ENCODE data around the gene SCMH1. TPM values are rescaled to one million over a fixed set of nuclear protein-coding genes. Genes with fewer than 3 reads are reported as not detected.

SCMH1 gene
- total RNA-seq, 4 donors from 2014 or later = 27.6 to 105 (median 48.5) TPM

DNA sequence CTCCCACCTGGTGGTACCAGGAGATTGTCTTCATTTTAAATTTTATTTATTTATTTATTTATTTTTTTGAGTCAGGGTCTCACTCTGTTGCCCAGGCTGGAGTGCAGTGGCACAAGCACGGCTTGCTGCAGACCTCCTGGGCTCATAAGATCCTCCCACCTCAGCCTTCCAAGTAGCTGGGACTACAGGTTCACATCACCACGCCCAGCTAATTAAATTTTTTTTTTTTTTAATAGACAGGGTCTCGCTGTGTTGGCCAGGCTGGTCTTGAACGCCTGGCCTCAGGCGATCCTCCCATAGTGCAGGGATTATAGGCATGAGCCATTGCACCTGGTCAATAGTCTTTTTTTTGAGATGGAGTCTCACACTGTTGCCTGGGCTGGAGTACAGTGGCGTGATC, 229.1 kb downstream of the SCMH1 start:
- Histone ChIP-seq H3K4me3 (no peak overlapping the region), H3K36me3 (no peaks in the 10 kb centered on the region), H3K4me1 (no peaks in the 10 kb centered on the region), H3K27me3 (no peaks in the 10 kb centered on the region), H3K9me3 (no peaks in the 10 kb centered on the region), H3K27ac (no peak overlapping the region)
- TF ChIP-seq, protein P1, sequence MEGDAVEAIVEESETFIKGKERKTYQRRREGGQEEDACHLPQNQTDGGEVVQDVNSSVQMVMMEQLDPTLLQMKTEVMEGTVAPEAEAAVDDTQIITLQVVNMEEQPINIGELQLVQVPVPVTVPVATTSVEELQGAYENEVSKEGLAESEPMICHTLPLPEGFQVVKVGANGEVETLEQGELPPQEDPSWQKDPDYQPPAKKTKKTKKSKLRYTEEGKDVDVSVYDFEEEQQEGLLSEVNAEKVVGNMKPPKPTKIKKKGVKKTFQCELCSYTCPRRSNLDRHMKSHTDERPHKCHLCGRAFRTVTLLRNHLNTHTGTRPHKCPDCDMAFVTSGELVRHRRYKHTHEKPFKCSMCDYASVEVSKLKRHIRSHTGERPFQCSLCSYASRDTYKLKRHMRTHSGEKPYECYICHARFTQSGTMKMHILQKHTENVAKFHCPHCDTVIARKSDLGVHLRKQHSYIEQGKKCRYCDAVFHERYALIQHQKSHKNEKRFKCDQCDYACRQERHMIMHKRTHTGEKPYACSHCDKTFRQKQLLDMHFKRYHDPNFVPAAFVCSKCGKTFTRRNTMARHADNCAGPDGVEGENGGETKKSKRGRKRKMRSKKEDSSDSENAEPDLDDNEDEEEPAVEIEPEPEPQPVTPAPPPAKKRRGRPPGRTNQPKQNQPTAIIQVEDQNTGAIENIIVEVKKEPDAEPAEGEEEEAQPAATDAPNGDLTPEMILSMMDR (IDR thresholded peaks at IDR 0.05) = no peak
- TF ChIP-seq POLR2A (IDR thresholded peaks at IDR 0.05) = no peak
- DNase-seq = no peak
- intact Hi-C loops (cut with DNase I; ENCODE audit: low total_unique reads) = no loop called here

DNA sequence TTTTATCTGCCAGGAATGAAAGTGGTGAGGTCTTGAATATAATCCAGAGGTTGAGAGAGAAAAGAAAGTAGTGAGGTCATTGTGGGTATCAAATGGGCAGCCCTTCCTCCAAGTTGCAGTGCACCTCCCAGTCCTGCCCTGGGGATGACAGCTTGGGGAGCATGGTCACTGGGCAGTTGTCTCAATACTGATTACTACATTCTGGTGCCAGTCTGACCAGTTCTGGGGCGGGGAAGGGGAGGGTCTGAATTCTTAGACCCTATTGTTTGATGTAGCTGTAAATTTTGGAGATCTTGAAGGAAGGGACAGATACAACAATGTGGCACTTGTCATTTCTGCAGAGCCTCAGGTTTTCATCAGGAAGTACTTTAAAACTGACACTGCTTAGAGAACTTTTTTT, 231.8 kb downstream of the SCMH1 start:
- no peak for TF ChIP-seq POLR2A (IDR thresholded peaks at IDR 0.05)
- TF ChIP-seq, protein P1 (IDR thresholded peaks at IDR 0.05) = no peak
- H3K27me3 ChIP-seq = no peaks in the 10 kb centered on the region
- H3K36me3 ChIP-seq = no peaks in the 10 kb centered on the region
- H3K4me3 ChIP-seq = no peak overlapping the region
- no peak overlapping the region for H3K27ac ChIP-seq
- no peaks in the 10 kb centered on the region for H3K9me3 ChIP-seq
- intact Hi-C loops (cut with DNase I; ENCODE audit: low total_unique reads) = no loop called here
- no peak for DNase-seq
- no peaks in the 10 kb centered on the region for H3K4me1 ChIP-seq

DNA sequence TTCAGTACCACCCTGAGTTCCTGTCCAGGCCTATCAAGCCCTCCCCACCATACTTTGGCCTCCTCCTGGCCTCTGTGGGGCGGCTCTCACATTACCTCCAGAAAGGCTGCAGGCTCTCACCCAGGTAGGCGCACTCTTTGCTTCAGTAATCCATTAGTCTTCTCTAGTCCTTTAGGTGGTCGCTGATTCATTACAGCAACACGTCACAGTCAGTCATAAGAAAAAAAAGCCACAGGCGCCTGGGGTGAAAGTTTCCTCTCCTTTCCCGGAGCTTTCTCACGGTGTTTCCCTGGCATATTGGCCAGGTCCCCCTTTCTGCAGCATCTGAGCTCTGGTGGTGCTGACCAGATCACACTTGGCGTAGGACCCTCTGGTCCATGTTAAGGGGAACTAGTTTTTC, 232.6 kb downstream of the SCMH1 start:
- DNase-seq = no peak
- no peaks in the 10 kb centered on the region for H3K4me1 ChIP-seq
- H3K36me3 ChIP-seq = no peaks in the 10 kb centered on the region
- no peak overlapping the region for H3K4me3 ChIP-seq
- no peaks in the 10 kb centered on the region for H3K27me3 ChIP-seq
- intact Hi-C loops (cut with DNase I; ENCODE audit: low total_unique reads) = no loop called here
- H3K9me3 ChIP-seq = no peaks in the 10 kb centered on the region
- H3K27ac ChIP-seq = no peak overlapping the region
- TF ChIP-seq POLR2A (IDR thresholded peaks at IDR 0.05) = no peak
- TF ChIP-seq, protein P1 (IDR thresholded peaks at IDR 0.05) = no peak

DNA sequence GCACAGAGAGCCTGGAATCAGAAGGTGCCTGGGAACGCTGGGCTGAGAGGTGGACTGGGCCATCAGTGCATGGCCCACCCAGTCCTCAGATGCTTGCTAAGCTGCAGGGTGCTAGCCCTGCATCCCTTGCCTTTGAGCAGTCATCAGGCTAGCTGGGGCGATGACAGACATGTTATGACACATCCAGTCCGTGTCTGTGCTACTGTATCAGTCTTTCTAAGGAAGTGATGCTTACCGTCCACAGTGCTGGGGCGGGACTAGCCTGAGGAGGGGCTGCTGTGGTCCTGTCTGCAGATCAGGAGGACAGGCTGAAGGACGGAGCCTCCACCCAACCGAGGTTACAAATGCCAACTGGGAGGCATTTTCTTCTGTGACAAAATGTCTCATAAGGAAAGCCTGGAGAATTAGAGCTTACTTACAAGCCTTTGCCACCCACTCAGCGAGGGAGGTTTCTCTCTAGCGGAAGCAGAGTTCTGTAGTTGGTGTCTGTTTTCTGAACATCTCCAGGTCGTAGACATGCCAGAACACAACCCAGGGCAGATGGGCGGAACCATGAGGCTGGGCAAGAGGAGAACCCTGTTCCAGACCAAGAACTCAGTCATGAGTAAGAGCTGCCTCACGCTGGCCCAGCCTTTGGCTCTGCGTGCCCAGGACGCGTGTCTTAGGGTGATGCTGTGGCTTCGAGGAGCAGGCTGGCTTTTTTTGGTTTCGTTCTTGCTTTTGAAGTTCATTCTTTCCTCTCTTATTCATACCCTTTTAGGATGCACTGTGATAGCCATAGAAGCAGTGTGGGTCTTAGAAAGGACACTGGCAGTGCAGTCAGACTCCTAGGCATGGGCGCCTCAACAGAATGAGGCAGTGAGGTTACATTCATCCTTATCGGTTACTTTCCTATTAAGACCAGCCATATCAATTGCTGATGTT, 234.9 kb downstream of the SCMH1 start:
- H3K36me3 ChIP-seq = no peaks in the 10 kb centered on the region
- intact Hi-C loops (cut with DNase I; ENCODE audit: low total_unique reads) = no loop called here
- no peak overlapping the region for H3K27ac ChIP-seq
- no peaks in the 10 kb centered on the region for H3K4me1 ChIP-seq
- H3K9me3 ChIP-seq = no peaks in the 10 kb centered on the region
- TF ChIP-seq, protein P1 (IDR thresholded peaks at IDR 0.05) = no peak
- TF ChIP-seq POLR2A (IDR thresholded peaks at IDR 0.05) = no peak
- no peak for DNase-seq
- H3K27me3 ChIP-seq = no peaks in the 10 kb centered on the region
- no peak overlapping the region for H3K4me3 ChIP-seq

DNA sequence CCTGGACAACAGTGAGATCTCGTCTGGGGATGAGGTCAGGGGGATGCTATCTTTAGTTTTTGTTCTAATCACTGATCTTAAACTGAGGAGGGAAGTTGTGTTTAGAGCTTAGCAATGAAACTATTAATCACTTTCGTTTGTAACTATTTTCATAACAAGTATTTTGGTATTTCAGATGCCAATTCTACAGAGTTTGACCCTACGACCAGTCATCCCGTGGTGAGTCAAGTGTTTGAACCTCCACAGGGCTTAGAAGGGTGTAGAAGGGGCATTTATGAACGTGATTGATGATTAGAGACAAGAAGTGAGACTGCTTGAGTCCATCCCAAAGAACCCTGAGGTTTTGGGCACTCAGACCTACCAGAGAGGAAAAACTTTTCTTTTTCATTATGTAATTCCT, 236.2 kb downstream of the SCMH1 start:
- Histone ChIP-seq H3K9me3 (no peaks in the 10 kb centered on the region), H3K36me3 (no peaks in the 10 kb centered on the region), H3K27ac (no peak overlapping the region), H3K4me1 (no peaks in the 10 kb centered on the region), H3K4me3 (no peak overlapping the region), H3K27me3 (no peaks in the 10 kb centered on the region)
- no peak for DNase-seq
- intact Hi-C loops (cut with DNase I; ENCODE audit: low total_unique reads) = no loop called here
- TF ChIP-seq POLR2A (IDR thresholded peaks at IDR 0.05) = no peak
- TF ChIP-seq, protein P1 (IDR thresholded peaks at IDR 0.05) = no peak

All from uterus (tissue), 4 donors.